ENCODE data around the gene AMER2.

The AMER2 gene

GRCh38 chr13:25179011-25179410 lies 6.9 kb upstream of the AMER2 start:
- ChIA-PET POLR2A (no interaction called here), CTCF (no interaction called here)
- no peak for DNase-seq (ENCODE audit: low read depth, low spot score)
- no peak overlapping the region for H3K4me3 ChIP-seq (ENCODE audit: low read depth, low read length)
- TF ChIP-seq, protein P1, sequence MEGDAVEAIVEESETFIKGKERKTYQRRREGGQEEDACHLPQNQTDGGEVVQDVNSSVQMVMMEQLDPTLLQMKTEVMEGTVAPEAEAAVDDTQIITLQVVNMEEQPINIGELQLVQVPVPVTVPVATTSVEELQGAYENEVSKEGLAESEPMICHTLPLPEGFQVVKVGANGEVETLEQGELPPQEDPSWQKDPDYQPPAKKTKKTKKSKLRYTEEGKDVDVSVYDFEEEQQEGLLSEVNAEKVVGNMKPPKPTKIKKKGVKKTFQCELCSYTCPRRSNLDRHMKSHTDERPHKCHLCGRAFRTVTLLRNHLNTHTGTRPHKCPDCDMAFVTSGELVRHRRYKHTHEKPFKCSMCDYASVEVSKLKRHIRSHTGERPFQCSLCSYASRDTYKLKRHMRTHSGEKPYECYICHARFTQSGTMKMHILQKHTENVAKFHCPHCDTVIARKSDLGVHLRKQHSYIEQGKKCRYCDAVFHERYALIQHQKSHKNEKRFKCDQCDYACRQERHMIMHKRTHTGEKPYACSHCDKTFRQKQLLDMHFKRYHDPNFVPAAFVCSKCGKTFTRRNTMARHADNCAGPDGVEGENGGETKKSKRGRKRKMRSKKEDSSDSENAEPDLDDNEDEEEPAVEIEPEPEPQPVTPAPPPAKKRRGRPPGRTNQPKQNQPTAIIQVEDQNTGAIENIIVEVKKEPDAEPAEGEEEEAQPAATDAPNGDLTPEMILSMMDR (IDR thresholded peaks at IDR 0.05; ENCODE audit: insufficient read depth, low read length, missing control alignments), result no peak

DNA sequence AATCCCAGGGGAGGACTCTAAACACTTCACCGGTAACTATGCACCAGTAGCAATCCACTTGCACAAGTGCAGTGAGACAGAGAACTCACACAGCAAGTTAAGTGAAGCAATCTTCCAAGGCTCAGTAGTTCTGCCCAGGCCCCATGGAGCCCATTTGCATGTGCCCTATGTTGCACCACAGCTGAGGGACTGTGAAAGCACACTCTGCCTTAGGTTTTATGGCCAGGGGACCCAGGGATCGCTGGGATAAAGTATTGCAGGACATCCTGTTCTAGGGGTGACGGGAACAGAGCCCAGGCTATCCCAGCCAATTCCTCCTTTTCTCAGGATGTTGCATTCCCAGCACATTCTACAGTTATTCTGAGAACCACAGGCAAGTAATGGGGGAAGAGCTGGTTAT lies 6.0 kb upstream of the AMER2 start:
- CTCF ChIA-PET, result no interaction called here
- H3K4me3 ChIP-seq (ENCODE audit: low read depth, low read length), result no peak overlapping the region
- TF ChIP-seq, protein P1 (IDR thresholded peaks at IDR 0.05; ENCODE audit: insufficient read depth, low read length, missing control alignments), result no peak
- POLR2A ChIA-PET, result no interaction called here
- no peak for DNase-seq (ENCODE audit: low read depth, low spot score)

DNA sequence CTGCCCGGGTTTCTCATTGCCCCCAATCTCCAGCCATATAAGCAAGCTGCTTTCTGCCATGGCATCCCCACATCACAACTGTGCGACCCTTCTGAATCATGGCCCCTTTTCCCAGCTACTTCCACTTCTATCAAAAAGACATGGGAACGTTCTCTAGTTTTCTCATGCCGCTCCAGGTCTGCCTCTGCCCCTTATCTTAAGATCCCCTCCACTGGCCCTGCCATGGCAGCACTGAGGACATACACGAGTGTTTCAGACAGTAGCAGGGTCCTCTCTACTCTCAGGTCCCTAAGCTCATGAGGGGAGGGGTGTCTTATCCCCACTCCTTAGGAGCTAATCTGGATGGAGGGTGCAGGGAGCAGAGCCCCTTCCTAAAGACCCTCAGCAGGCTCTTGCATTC lies 5.5 kb upstream of the AMER2 start:
- no peak overlapping the region for H3K4me3 ChIP-seq (ENCODE audit: low read depth, low read length)
- POLR2A ChIA-PET, result no interaction called here
- CTCF ChIA-PET, result no interaction called here
- TF ChIP-seq, protein P1 (IDR thresholded peaks at IDR 0.05; ENCODE audit: insufficient read depth, low read length, missing control alignments), result no peak
- no peak for DNase-seq (ENCODE audit: low read depth, low spot score)

DNA sequence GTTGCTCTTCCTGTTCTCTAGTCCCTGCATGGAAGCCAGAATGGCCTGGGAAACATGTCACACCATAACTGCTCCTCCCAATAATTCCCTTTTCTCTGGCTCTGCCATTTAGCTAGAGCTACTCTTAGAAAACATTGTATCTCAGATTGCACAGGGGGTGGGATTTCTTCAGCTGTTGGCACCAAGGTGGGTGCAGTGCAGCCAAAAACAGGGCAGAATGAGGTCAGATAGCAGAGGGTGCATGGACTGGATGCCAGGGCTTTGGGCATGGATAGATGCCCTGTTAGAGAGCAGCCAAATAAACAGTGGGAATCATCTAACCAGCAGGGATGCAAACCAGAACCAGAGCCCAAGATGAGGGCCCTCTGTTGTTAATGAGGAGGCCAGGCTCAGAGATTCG lies 4.9 kb upstream of the AMER2 start:
- no peak overlapping the region for H3K4me3 ChIP-seq (ENCODE audit: low read depth, low read length)
- POLR2A ChIA-PET, result no interaction called here
- DNase-seq (ENCODE audit: low read depth, low spot score), result no peak
- TF ChIP-seq, protein P1 (IDR thresholded peaks at IDR 0.05; ENCODE audit: insufficient read depth, low read length, missing control alignments), result no peak
- CTCF ChIA-PET, result no interaction called here

GRCh38 chr13:25175431-25175830 lies 3.3 kb upstream of the AMER2 start:
- no peak for DNase-seq (ENCODE audit: low read depth, low spot score)
- ChIA-PET POLR2A (no interaction called here), CTCF (no interaction called here)
- H3K4me3 ChIP-seq (ENCODE audit: low read depth, low read length), result no peak overlapping the region
- TF ChIP-seq, protein P1 (IDR thresholded peaks at IDR 0.05; ENCODE audit: insufficient read depth, low read length, missing control alignments), result no peak

DNA sequence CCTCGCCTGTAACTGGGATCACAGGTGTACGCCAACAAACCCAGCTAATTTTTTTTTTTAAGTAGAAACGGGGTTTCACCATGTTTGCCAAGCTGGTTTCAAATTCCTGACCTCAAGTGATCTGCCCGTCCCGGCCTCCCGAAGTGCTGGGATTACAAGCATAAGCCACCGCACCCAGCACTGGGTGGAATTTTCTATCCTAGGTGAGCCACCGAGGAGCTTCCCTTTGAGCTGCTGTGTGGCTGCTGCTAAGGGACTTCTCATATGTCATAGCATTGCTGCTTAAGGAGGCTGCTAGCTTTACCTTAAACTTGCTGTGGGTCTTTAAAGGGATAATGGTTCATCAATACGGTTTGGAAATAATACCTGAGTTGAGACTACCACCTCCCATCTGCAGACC lies 2.9 kb upstream of the AMER2 start:
- no peak overlapping the region for H3K4me3 ChIP-seq (ENCODE audit: low read depth, low read length)
- POLR2A ChIA-PET, result no interaction called here
- CTCF ChIA-PET, result no interaction called here

More for the DNA sequence above, 2.9 kb upstream of the AMER2 start:
- TF ChIP-seq, protein P1 (IDR thresholded peaks at IDR 0.05; ENCODE audit: insufficient read depth, low read length, missing control alignments), result no peak
- no peak for DNase-seq (ENCODE audit: low read depth, low spot score)
